Fibroblast of villous mesenchyme (primary cell): ENCODE results near the gene HERC3. TPM values are rescaled to one million over a fixed set of nuclear protein-coding genes. Genes with fewer than 3 reads are reported as not detected.
"Not testable (repeated sequence)": the region's sequence is repeated elsewhere in the genome, so short reads cannot be mapped to it uniquely, and the experiment has no call there.

ENCODE experiments used
- DNase-seq: peaks from one replicate; pipeline ENCODE4 v3.0.0-alpha.2; 2010; ENCODE audit warnings: low read depth
- H3K4me3 ChIP-seq: 2 replicates; pipeline ENCODE4 v1.5.1; 2011; ENCODE audit warnings: low read depth, mild to moderate bottlenecking, low read length
- total RNA-seq: library from RNA; depleted of rRNA; stranded (reverse); fragments of >200 nt; gene quantifications from 2 replicates; pipeline ENCODE4 v1.2.3, GENCODE V29; 2012
- TF ChIP-seq, protein P1 (sequence below): IDR thresholded peaks from 2 replicates; pipeline ENCODE4 v1.5.1; 2012; ENCODE audit warnings: low read depth, mild to moderate bottlenecking, low read length; ENCODE audit not compliant: insufficient read depth

The HERC3 gene
- total RNA-seq, 1 donor, result 28.5 TPM

DNA sequence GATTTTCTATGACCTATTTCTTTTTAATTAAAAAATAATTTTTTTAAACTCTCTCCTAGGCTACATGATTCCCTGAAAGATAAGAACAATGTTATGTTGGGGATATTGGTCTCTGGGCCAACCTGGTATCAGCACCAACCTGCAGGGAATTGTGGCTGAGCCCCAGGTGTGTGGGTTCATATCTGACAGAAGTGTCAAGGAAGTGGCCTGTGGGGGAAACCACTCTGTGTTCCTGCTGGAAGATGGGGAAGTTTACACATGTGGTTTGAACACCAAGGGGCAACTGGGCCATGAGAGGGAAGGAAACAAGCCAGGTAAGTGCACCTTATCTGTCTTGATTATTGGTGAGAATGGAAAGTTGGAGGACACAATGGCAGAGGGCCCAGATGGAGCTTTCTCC is 13.5 kb downstream of the HERC3 start:
- no peak overlapping the region for H3K4me3 ChIP-seq

DNA sequence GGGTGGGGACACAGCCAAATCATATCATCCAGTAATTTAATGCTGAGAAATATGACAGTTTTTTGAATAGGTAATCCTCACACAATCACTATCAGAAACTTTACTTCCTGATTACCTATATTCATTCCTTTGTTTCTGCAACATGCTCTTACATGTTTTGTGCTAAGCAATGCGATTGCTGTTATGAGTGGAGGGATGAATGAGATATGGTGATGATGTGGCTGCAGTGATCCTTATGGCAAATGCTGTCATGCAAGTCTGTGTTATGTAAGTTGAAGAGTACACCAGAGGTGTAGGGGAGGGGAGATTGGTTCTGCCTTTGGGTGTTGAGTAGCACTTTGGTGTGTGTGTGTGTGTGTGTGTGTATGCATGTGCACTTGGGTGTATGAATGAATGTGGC is 14.6 kb downstream of the HERC3 start:
- no peak overlapping the region for H3K4me3 ChIP-seq
- TF ChIP-seq, protein P1, sequence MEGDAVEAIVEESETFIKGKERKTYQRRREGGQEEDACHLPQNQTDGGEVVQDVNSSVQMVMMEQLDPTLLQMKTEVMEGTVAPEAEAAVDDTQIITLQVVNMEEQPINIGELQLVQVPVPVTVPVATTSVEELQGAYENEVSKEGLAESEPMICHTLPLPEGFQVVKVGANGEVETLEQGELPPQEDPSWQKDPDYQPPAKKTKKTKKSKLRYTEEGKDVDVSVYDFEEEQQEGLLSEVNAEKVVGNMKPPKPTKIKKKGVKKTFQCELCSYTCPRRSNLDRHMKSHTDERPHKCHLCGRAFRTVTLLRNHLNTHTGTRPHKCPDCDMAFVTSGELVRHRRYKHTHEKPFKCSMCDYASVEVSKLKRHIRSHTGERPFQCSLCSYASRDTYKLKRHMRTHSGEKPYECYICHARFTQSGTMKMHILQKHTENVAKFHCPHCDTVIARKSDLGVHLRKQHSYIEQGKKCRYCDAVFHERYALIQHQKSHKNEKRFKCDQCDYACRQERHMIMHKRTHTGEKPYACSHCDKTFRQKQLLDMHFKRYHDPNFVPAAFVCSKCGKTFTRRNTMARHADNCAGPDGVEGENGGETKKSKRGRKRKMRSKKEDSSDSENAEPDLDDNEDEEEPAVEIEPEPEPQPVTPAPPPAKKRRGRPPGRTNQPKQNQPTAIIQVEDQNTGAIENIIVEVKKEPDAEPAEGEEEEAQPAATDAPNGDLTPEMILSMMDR, result no peak
- no peak for DNase-seq

More for the DNA sequence above, 13.5 kb downstream of the HERC3 start:
- no peak for DNase-seq
- TF ChIP-seq, protein P1, result no peak

DNA sequence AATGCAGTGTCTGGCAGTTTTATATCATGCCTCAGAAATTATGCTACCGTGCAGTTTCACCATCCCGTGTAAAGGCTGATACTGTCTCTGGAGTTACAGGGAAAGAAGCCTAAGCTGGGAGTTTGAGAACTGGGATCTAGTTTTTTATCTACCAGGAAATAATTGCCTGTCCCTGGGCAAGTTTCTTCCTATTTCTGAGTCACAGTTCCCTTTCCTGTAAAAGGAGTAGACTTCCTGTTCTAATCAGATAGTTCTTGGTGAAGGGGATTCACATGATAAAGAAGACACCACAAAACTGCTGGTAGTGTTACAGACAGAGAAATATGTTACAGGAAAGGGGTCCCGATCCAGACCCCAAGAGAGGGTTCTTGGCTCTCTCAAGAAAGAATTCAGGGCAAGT is 17.1 kb downstream of the HERC3 start:
- DNase-seq, result no peak
- H3K4me3 ChIP-seq, result no peak overlapping the region
- TF ChIP-seq, protein P1, result no peak

DNA sequence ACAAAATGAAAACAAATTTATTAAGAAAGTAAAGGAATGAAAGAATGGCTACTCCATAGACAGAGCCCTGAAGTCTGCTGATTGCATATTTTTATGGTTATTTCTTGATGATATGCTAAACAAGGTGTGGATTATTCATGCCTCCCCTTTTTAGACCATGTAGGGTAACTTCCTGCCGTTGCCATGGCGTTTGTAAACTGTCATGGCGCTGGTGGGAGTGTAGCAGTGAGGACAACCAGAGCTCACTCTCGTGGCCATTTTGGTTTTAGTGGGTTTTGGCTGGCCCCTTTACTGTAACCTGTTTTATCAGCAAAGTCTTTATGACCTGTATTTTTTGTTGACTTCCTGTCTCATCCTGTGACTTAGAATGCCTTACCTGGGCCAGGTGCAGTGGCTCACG is 17.5 kb downstream of the HERC3 start:
- DNase-seq, H3K4me3 ChIP-seq: not testable (repeated sequence)

DNA sequence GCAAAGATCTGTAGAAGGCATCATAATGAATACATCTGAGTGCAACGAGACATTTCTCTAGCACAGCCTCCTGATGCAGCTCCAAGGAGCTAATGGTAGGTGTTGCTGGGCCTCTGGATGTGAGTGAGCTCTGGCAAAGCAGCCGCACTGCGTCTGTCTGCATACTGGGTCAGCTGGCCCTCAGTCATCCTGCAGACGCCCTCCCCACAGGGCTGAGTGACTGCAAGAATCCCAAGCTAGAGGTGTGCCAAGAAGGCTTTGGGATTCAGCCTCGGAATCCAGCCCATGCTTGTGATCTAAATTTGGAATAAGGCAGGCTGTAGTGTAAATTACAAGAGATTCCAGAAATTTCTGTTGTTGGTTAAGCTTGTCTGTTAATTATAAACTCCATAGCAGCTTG is 18.5 kb downstream of the HERC3 start:
- H3K4me3 ChIP-seq, result no peak overlapping the region
- TF ChIP-seq, protein P1, result no peak
- peak; percentile 50 for DNase-seq

DNA sequence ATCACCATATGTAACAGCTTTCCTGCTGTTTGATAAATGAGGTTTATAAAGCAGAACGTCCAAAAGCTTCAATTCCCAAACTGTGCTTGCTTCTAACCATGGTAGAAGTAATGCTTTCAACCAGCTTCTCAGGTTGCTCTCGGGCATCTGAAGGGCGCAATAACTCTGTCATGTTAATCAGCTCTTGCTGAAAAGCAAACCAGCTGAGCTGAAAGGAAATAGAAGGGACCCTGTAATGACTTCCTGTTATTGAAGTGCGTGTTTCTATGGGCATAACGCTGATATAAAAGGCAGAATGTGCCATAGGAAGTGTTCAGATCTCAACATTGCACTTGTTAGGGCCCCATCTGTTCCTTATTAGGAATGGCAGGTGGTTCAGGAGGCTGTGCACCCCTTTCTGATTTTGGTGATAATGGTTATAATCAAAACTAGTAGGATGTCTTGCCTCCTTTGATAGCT is 21.2 kb downstream of the HERC3 start:
- TF ChIP-seq, protein P1, result no peak
- peak; percentile 17 for DNase-seq
- no peak overlapping the region for H3K4me3 ChIP-seq

DNA sequence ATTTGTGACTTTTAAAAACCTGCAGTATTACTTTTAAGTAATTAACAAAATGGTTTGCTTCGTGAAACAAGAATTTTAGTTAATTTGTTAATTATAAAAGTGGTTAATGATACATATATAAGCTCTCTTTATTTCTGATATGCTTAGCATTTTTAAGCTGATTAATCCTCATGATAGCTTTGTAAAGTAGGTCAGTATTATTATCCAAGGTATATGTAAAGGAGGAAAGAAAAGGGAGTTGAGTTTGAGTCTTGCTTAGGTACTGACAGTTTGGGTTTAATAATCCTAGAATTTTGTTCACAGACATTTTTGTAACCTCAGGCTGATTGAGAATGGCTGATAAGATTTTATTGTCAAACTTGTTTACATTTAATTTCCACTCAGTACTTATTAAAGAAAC is 21.8 kb downstream of the HERC3 start:
- DNase-seq, result no peak
- TF ChIP-seq, protein P1, result no peak
- H3K4me3 ChIP-seq, result no peak overlapping the region
